Measurements from ENCODE around the gene WWTR1. TPM values are rescaled to one million over a fixed set of nuclear protein-coding genes. Genes with fewer than 3 reads are reported as not detected.

Gene WWTR1
- total RNA-seq, 1 donor from 2014 or later = 52.0 TPM

DNA sequence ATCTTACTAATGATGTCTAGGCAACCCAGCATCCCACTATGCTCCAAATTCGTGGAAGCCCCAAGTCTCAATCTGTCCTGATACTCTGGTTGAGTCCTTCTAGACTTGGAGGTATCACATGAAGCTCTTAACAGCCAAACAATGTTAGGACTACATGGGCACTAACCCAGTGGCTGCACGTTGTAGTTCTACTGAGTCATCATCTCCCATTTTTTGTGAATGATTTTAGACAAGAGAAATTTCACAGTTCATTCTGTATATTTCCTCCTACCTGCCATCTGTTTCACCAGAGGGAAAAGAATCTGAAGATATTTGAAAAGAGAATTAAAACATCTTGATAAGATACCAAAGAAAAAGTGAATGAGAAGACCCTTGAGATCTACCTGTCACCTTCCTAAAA, 9.8 kb upstream of the WWTR1 start:
- DNase-seq (ENCODE audit: low read depth) = no peak
- no peak overlapping the region for H3K4me3 ChIP-seq (ENCODE audit: low read depth, low read length)
- TF ChIP-seq, protein P1, sequence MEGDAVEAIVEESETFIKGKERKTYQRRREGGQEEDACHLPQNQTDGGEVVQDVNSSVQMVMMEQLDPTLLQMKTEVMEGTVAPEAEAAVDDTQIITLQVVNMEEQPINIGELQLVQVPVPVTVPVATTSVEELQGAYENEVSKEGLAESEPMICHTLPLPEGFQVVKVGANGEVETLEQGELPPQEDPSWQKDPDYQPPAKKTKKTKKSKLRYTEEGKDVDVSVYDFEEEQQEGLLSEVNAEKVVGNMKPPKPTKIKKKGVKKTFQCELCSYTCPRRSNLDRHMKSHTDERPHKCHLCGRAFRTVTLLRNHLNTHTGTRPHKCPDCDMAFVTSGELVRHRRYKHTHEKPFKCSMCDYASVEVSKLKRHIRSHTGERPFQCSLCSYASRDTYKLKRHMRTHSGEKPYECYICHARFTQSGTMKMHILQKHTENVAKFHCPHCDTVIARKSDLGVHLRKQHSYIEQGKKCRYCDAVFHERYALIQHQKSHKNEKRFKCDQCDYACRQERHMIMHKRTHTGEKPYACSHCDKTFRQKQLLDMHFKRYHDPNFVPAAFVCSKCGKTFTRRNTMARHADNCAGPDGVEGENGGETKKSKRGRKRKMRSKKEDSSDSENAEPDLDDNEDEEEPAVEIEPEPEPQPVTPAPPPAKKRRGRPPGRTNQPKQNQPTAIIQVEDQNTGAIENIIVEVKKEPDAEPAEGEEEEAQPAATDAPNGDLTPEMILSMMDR (conservative IDR thresholded peaks at IDR 0.05; ENCODE audit: low read depth, low read length) = no peak

DNA sequence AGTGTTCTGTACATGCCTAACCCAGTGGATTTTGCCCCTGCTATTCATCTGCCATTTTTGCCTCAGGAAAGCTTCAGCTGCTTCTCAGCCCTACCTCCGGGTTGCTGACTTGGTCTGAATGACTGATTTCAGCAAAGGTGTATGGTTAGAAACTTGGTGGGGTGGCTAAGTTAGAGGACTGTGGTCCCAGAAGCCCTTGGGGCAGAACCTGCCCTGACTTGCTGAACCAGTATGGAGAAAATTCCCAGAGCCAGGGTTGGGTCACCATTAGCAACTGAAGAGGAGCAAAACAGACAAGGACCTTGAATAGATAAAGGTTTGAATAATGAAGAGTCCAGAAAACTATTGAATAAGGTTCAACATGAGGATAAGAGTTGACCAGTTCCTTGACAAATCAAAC, 6.1 kb upstream of the WWTR1 start:
- no peak overlapping the region for H3K4me3 ChIP-seq (ENCODE audit: low read depth, low read length)
- TF ChIP-seq, protein P1 (conservative IDR thresholded peaks at IDR 0.05; ENCODE audit: low read depth, low read length) = no peak
- DNase-seq (ENCODE audit: low read depth) = no peak

DNA sequence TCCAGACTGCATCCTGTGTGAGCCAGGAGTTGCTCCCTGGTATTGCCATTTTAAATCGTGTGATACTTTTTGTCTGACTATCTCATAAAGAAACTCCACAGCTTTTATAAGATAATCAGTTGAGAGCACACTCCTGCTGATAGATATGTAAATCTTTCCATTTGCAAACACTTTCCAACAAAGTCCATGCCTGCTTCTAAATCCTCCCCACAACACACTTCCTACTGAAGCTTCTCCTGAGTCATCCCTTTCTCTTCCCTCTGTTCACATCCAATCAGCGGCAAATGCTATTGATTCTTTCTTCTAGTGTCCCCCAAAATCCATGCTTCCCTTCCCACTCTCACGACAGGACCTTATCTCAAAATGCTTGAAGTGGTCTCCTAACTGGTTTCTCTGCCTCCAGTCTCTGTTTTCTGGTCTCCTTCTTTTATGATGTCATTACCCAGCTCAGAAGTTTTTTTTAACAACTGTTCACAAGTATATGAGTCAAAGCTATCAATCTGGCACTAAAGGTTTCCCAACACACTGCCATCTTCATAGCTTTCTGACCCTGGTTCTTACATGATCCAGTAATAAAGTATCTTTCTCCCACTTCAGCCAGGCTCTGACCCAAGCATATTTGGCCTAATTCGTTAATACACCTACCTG, 4.5 kb upstream of the WWTR1 start:
- TF ChIP-seq, protein P1 (conservative IDR thresholded peaks at IDR 0.05; ENCODE audit: low read depth, low read length) = no peak
- H3K4me3 ChIP-seq (ENCODE audit: low read depth, low read length) = no peak overlapping the region
- no peak for DNase-seq (ENCODE audit: low read depth)

DNA sequence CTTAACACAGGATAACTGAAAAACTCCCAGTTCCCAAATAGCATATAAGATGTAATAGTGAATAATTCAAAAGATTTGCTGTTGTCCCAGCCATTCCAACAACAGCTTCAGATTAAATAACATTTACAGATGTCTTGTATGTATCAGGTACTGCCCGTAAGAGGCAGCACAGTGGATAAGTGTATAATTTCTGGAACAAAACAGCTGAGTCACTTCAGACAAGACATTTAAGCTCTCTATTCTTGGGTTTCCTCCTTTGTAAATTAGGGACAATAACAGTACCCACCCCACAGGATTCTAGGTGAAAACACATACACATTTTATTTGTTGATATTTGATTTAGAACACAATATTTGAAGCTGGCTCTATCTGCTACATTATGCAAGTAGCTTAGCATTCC, 2.6 kb upstream of the WWTR1 start:
- TF ChIP-seq, protein P1 (conservative IDR thresholded peaks at IDR 0.05; ENCODE audit: low read depth, low read length) = no peak
- H3K4me3 ChIP-seq (ENCODE audit: low read depth, low read length) = no peak overlapping the region
- no peak for DNase-seq (ENCODE audit: low read depth)

DNA sequence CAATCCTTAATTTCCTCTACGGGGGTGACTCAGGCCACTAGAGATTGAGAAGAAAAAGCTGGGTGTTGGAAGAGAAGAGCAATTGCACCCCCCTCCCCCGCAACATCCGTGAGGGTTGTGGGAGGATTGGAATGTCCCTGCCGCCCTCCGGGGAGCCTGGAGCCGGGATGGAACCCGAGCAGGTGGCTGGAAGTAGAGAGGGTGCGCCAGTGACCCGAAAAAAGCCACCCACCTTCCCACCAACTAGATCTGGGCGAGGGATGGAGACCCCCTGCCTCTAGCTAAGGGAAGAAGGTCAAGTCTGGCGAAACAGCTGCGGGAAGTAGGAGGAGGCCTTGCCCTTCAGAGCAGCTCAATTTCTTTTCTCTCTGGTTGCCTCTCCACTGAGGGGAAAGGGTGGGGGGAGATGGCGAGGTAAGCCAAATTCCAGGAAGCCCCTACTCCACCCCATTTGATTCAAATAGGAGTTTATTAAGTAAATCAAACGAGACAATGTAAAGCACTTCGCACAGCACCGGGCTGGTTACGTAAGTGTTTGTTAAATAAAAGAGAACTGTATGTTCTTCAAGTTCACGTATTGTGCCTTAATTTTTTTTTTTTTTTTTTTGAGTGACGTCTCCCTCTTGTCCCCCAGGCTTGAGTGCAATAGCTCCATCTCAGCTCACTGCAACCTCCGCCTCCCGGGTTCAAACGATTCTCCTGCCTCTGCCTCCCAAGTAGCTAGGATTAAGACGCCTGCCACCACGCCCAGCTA, 1.1 kb upstream of the WWTR1 start:
- DNase-seq (ENCODE audit: low read depth) = no peak
- TF ChIP-seq, protein P1 (conservative IDR thresholded peaks at IDR 0.05; ENCODE audit: low read depth, low read length) = no peak
- peak overlapping the region; percentile 81 for H3K4me3 ChIP-seq (ENCODE audit: low read depth, low read length)

DNA sequence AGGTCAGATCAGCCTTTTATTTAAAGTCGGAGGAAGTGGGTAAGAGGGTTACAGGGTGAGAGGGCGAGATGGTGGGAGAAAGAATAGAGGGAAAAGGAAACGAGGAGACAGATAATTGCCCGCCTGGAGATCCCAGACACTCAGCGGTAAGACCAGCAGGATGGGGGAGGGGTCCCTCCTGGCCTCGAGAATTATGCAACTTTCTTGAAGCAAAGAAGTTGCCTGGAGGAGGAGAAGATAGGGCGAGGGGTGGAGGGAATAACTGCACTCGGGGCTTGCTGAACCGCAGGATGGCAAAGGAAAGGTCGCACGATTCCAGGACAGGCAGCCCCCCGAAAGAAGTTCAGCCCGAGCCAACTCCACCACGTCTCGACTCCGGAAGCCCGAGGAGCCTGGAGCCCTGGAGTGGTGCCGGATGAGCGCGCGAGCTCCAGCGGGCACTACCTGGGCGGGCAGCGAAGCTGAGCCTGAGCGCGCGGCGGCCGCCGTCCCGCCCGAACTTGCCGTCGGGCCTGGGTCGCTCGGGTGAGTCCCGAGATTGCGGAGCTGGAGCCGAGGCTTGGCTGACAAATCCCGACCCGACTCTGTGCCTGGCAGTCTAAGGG, 402 bp downstream of the WWTR1 start:
- no peak for DNase-seq (ENCODE audit: low read depth)
- TF ChIP-seq, protein P1 (conservative IDR thresholded peaks at IDR 0.05; ENCODE audit: low read depth, low read length) = no peak
- peak overlapping the region; percentile 81 for H3K4me3 ChIP-seq (ENCODE audit: low read depth, low read length)
